Dendritic cell treated with granulocyte-macrophage colony-stimulating factor and Interleukin-4, amounts not matched to agents 40 ng/mL and 50 ng/mL, for 4 days (primary cell): ENCODE measurements around the gene SLC12A4.

ENCODE experiments used
- H3K27ac Mint-ChIP-seq: one replicate; pipeline ENCODE4 v1.8.0; 2022; ENCODE audit warnings: mild to moderate bottlenecking, mixed read lengths
- H3K27me3 Mint-ChIP-seq: one replicate; pipeline ENCODE4 v1.8.0; 2022; ENCODE audit warnings: mild to moderate bottlenecking, mixed read lengths
- H3K36me3 Mint-ChIP-seq: one replicate; pipeline ENCODE4 v1.8.0; 2022; ENCODE audit warnings: low read depth, mixed read lengths
- H3K4me1 Mint-ChIP-seq: one replicate; pipeline ENCODE4 v1.8.0; 2022; ENCODE audit warnings: low read depth, mixed read lengths
- H3K4me3 Mint-ChIP-seq: one replicate; pipeline ENCODE4 v1.8.0; 2022; ENCODE audit warnings: mild to moderate bottlenecking, moderate library complexity, mixed read lengths
- H3K9me3 Mint-ChIP-seq: one replicate; pipeline ENCODE4 v1.8.0; 2022; ENCODE audit warnings: mixed read lengths
- intact Hi-C: fragments of 100-400 bp; cut with micrococcal nuclease; formaldehyde crosslinking; loops from one replicate; pipeline ENCODE4 v1.15.0; 2022

Gene SLC12A4

GRCh38 chr16:67910158-67910557 lies 58.3 kb downstream of the SLC12A4 start:
- no peaks in the 10 kb centered on the region for H3K9me3 Mint-ChIP-seq
- H3K36me3 Mint-ChIP-seq, result peaks cover 75% of the 10 kb centered on the region
- peaks cover 2% of the 10 kb centered on the region for H3K4me1 Mint-ChIP-seq
- no peaks in the 10 kb centered on the region for H3K27me3 Mint-ChIP-seq
- no peak overlapping the region for H3K27ac Mint-ChIP-seq
- no peak overlapping the region for H3K4me3 Mint-ChIP-seq
- intact Hi-C loops, result no loop called here

- Mint-ChIP-seq H3K9me3 (no peaks in the 10 kb centered on the region), H3K27me3 (no peaks in the 10 kb centered on the region)
- intact Hi-C loops, result no loop called here
Observed at GRCh38 chr16:67909056-67909742, 59.2 kb downstream of the SLC12A4 start.

GRCh38 chr16:67907397-67908180 lies 60.8 kb downstream of the SLC12A4 start:
- Mint-ChIP-seq H3K27ac (no peak overlapping the region), H3K9me3 (no peaks in the 10 kb centered on the region), H3K36me3 (peaks cover 77% of the 10 kb centered on the region), H3K27me3 (no peaks in the 10 kb centered on the region), H3K4me3 (no peak overlapping the region), H3K4me1 (peaks cover 4% of the 10 kb centered on the region)
- intact Hi-C loops, result no loop called here

More at GRCh38 chr16:67909056-67909742, 59.2 kb downstream of the SLC12A4 start:
- Mint-ChIP-seq H3K4me3 (no peak overlapping the region), H3K4me1 (peaks cover 4% of the 10 kb centered on the region), H3K27ac (no peak overlapping the region), H3K36me3 (peaks cover 70% of the 10 kb centered on the region)

DNA sequence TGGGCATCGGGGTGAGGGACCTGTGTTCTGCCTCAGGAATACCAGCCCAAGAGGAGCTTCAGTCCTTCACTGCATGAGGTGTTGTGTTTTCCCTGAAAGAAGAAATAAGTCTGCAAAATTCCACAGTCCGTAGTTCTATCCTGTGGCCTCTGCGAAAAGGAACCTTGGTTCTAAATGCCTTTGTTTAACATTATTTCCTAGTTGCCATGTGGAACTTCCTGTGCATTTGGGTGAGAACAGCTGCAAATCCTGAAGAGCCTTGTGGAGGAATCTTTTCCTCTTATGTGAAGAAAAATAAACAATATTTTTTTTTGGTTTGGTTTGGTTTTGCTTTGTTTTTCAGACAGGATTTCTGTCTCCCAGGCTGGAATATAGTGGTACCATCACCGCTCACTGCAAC lies 65.6 kb downstream of the SLC12A4 start:
- Mint-ChIP-seq H3K27ac (no peak overlapping the region), H3K36me3 (peaks cover 60% of the 10 kb centered on the region), H3K27me3 (no peaks in the 10 kb centered on the region), H3K4me1 (peaks cover 4% of the 10 kb centered on the region), H3K4me3 (no peak overlapping the region), H3K9me3 (no peaks in the 10 kb centered on the region)
- intact Hi-C loops, result no loop called here

DNA sequence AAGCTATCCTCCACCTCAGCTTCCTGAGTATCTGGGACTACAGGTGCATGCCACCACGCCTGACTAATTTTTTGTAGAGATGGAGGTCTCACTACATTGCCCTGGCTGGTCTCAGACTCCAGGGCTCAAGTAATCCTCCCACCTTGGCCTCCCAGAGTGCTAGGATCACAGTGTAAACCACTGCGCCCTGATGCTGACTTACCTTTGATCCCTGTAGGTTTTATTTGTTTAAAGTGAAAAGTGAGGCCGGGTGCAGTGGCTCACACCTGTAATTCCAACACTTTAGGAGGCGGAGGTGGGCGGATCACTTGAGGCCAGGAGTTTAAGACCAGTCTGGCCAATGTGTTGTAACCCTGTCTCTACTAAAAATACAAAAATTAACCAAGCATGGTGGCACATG lies 66.7 kb downstream of the SLC12A4 start:
- peaks cover 13% of the 10 kb centered on the region for H3K4me1 Mint-ChIP-seq
- intact Hi-C loops, result no loop called here
- no peaks in the 10 kb centered on the region for H3K9me3 Mint-ChIP-seq
- H3K36me3 Mint-ChIP-seq, result peaks cover 55% of the 10 kb centered on the region
- H3K27me3 Mint-ChIP-seq, result no peaks in the 10 kb centered on the region
- no peak overlapping the region for H3K4me3 Mint-ChIP-seq
- no peak overlapping the region for H3K27ac Mint-ChIP-seq

DNA sequence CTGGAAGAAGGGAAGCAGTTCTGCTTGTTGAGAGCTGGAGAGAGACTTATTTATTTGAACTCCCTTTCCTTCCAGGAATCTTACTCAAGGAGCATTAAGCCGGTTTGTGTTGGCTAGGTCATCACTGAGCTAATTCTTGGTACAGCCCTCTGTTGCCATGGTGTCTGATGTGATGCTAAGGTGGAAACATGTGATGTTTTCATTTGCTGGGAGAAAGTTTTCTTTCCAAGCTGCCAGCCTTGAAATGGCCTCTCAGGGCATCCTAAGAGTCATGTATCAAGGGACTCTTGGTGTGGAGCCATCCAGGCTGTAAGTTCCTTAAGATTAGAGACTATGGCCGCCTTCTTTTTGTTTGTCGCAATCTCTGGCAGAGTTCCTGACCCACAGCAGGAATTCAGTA lies 71.2 kb downstream of the SLC12A4 start:
- Mint-ChIP-seq H3K4me1 (peaks cover 40% of the 10 kb centered on the region), H3K9me3 (no peaks in the 10 kb centered on the region), H3K4me3 (no peak overlapping the region), H3K27me3 (no peaks in the 10 kb centered on the region), H3K36me3 (peaks cover 36% of the 10 kb centered on the region), H3K27ac (no peak overlapping the region)
- intact Hi-C loops, result no loop called here

GRCh38 chr16:67893743-67894399 lies 74.6 kb downstream of the SLC12A4 start:
- Mint-ChIP-seq H3K4me1 (peaks cover 40% of the 10 kb centered on the region), H3K4me3 (peak overlapping the region; percentile 92), H3K27me3 (no peaks in the 10 kb centered on the region), H3K36me3 (peaks cover 13% of the 10 kb centered on the region), H3K27ac (peak overlapping the region; percentile 95), H3K9me3 (no peaks in the 10 kb centered on the region)
- intact Hi-C loops, result no loop called here
